HepG2 (cell line): ENCODE data around the gene LTB4R. TPM values are rescaled to one million over a fixed set of nuclear protein-coding genes. Genes with fewer than 3 reads are reported as not detected.

Experiments used
- DPF2 ChIP-seq: sonication (generic); formaldehyde crosslinking; IDR thresholded peaks from 2 replicates; pipeline ENCODE4 v1.4.0; 2020; ENCODE audit warnings: mild to moderate bottlenecking, low read depth, missing genetic modification reagents, borderline replicate concordance
- EP300 ChIP-seq, 3 experiments: sonication (generic) in 1 of 3; formaldehyde crosslinking in 1 of 3; IDR thresholded peaks; 2 replicates each; pipeline versions ENCODE4 v1.5.1 to v1.6.1; 2011 to 2020; ENCODE audit warnings: low read depth in 2 of 3, low read length in 2 of 3, borderline replicate concordance in 1 of 3, improper control_type of control experiment in 1 of 3, mild to moderate bottlenecking in 1 of 3, missing genetic modification reagents in 1 of 3, moderate library complexity in 1 of 3
- FOXO1 ChIP-seq: sonication (generic); formaldehyde crosslinking; IDR thresholded peaks from 2 replicates; pipeline ENCODE4 v1.4.0; 2020; ENCODE audit warnings: missing genetic modification reagents
- IKZF4 ChIP-seq: sonication (generic); formaldehyde crosslinking; IDR thresholded peaks from 2 replicates; pipeline ENCODE4 v1.5.1; 2020; ENCODE audit warnings: borderline replicate concordance, mild to moderate bottlenecking, low read depth, missing genetic modification reagents; ENCODE audit errors: not compliant biosample characterization
- NFYB ChIP-seq: sonication (generic); formaldehyde crosslinking; IDR thresholded peaks from 2 replicates; pipeline ENCODE4 v1.4.0; 2020; ENCODE audit warnings: missing genetic modification reagents
- RARG ChIP-seq: sonication (generic); formaldehyde crosslinking; IDR thresholded peaks from 2 replicates; pipeline ENCODE4 v1.4.0; 2020; ENCODE audit warnings: low read depth, mild to moderate bottlenecking, missing genetic modification reagents
- ZNF530 ChIP-seq: sonication (generic); formaldehyde crosslinking; IDR thresholded peaks from 2 replicates; pipeline ENCODE4 v1.5.0; 2020; ENCODE audit warnings: low read depth, mild to moderate bottlenecking, missing genetic modification reagents
- ZNF773 ChIP-seq: sonication (generic); formaldehyde crosslinking; IDR thresholded peaks from 2 replicates; pipeline ENCODE4 v1.4.0; 2020; ENCODE audit warnings: missing genetic modification reagents, borderline replicate concordance
- polyA plus RNA-seq, 8 experiments: library from polyadenylated mRNA; depleted of rRNA in 3 of 8; stranded (reverse) in 7 of 8; unstranded in 1 of 8; fragments of >200 nt; fragmentation: Illumina TruSeq in 4 of 8; extraction: Trizol in 4 of 8; gene quantifications; 2 replicates each; pipeline versions ENCODE4 v1.2.1 to v1.2.3, GENCODE V29; 2011 to 2016; ENCODE audit warnings: low read depth in 4 of 8, missing spikeins in 1 of 8, mixed read lengths in 1 of 8; ENCODE audit not compliant: insufficient read depth in 1 of 8
- total RNA-seq, 5 experiments: library from RNA; depleted of rRNA; stranded (reverse); fragments of >200 nt; fragmentation: Illumina TruSeq; extraction: Trizol; gene quantifications; 2 replicates each; pipeline ENCODE4 v1.2.3, GENCODE V29; 2016; ENCODE audit warnings: low read depth in 1 of 5
- TF ChIP-seq, protein P1 (sequence below): sonication (generic); formaldehyde crosslinking; conservative IDR thresholded peaks from 2 replicates; pipeline ENCODE4 v1.8.0; 2022; ENCODE audit warnings: missing genetic modification reagents
- TF ChIP-seq, protein P2 (sequence below): sonication (generic); formaldehyde crosslinking; IDR thresholded peaks from 2 replicates; pipeline ENCODE4 v1.4.0; 2020; ENCODE audit warnings: low read depth, mild to moderate bottlenecking, missing genetic modification reagents
- TF ChIP-seq, protein P3 (sequence below): sonication (generic); formaldehyde crosslinking; IDR thresholded peaks from 2 replicates; pipeline ENCODE4 v1.4.0; 2020; ENCODE audit warnings: missing genetic modification reagents, borderline replicate concordance
- TF ChIP-seq, protein P4 (sequence below): IDR thresholded peaks from 2 replicates; pipeline ENCODE4 v1.6.1; 2016; ENCODE audit warnings: low read depth, borderline replicate concordance
- TF ChIP-seq, protein P5 (sequence below): sonication (generic); formaldehyde crosslinking; IDR thresholded peaks from 2 replicates; pipeline ENCODE4 v1.4.0; 2020; ENCODE audit warnings: missing genetic modification reagents, borderline replicate concordance
- TF ChIP-seq, protein P6 (sequence below), 2 experiments: sonication (generic) in 1 of 2; formaldehyde crosslinking in 1 of 2; IDR thresholded peaks; 2 replicates each; pipeline versions ENCODE4 v1.6.1 to v1.9.0; 2014 to 2022; ENCODE audit warnings: antibody characterized with exemption in 1 of 2, borderline replicate concordance in 1 of 2, inconsistent platforms in 1 of 2, low read depth in 1 of 2, missing genetic modification reagents in 1 of 2

Gene LTB4R
- total and polyA plus RNA-seq, 2 of the 13 experiments (the other 11 are each of a cell fraction or from before 2014, with no cell fraction given): 3.2 to 8.2 TPM

DNA sequence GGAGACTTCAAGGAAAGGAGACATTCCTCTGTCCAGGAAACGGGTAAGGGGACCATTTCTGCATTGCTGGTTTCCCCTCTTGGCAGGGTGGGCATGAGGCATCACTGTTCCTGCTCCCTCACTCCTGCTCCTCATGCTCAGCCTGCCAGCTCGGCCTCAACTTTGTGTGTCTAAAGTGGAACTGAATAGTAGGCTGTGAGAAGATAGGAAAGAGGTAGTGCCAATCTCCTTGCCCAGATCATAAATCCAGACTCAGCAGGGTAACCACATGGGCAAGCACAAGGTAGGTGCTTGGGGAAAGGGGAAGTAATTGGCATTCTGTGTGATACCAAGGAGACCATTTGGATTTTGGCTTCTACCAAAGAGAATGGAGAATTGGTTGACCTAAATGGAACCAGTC, 2.6 kb downstream of the LTB4R start (continued):
- TF ChIP-seq, protein P1, sequence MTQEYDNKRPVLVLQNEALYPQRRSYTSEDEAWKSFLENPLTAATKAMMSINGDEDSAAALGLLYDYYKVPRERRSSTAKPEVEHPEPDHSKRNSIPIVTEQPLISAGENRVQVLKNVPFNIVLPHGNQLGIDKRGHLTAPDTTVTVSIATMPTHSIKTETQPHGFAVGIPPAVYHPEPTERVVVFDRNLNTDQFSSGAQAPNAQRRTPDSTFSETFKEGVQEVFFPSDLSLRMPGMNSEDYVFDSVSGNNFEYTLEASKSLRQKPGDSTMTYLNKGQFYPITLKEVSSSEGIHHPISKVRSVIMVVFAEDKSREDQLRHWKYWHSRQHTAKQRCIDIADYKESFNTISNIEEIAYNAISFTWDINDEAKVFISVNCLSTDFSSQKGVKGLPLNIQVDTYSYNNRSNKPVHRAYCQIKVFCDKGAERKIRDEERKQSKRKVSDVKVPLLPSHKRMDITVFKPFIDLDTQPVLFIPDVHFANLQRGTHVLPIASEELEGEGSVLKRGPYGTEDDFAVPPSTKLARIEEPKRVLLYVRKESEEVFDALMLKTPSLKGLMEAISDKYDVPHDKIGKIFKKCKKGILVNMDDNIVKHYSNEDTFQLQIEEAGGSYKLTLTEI (CRISPR knock-in tag): no peak
- TF ChIP-seq FOXO1 (CRISPR knock-in tag) (no peak), NFYB (CRISPR knock-in tag) (no peak), IKZF4 (CRISPR knock-in tag) (no peak), DPF2 (CRISPR knock-in tag) (no peak), ZNF773 (CRISPR knock-in tag) (no peak), ZNF530 (CRISPR knock-in tag) (no peak), RARG (CRISPR knock-in tag) (no peak), EP300 (IDR thresholded peaks at IDR 0.05; ENCODE audit: low read depth in 2 of 2, low read length in 2 of 2) (no peak), EP300 (CRISPR knock-in tag; IDR thresholded peaks at IDR 0.05; ENCODE audit: borderline replicate concordance) (peak; percentile 47; the same call in 1 of the 2 replicates)
- TF ChIP-seq, protein P2, sequence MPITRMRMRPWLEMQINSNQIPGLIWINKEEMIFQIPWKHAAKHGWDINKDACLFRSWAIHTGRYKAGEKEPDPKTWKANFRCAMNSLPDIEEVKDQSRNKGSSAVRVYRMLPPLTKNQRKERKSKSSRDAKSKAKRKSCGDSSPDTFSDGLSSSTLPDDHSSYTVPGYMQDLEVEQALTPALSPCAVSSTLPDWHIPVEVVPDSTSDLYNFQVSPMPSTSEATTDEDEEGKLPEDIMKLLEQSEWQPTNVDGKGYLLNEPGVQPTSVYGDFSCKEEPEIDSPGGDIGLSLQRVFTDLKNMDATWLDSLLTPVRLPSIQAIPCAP (CRISPR knock-in tag): no peak
- TF ChIP-seq, protein P3, sequence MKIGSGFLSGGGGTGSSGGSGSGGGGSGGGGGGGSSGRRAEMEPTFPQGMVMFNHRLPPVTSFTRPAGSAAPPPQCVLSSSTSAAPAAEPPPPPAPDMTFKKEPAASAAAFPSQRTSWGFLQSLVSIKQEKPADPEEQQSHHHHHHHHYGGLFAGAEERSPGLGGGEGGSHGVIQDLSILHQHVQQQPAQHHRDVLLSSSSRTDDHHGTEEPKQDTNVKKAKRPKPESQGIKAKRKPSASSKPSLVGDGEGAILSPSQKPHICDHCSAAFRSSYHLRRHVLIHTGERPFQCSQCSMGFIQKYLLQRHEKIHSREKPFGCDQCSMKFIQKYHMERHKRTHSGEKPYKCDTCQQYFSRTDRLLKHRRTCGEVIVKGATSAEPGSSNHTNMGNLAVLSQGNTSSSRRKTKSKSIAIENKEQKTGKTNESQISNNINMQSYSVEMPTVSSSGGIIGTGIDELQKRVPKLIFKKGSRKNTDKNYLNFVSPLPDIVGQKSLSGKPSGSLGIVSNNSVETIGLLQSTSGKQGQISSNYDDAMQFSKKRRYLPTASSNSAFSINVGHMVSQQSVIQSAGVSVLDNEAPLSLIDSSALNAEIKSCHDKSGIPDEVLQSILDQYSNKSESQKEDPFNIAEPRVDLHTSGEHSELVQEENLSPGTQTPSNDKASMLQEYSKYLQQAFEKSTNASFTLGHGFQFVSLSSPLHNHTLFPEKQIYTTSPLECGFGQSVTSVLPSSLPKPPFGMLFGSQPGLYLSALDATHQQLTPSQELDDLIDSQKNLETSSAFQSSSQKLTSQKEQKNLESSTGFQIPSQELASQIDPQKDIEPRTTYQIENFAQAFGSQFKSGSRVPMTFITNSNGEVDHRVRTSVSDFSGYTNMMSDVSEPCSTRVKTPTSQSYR (CRISPR knock-in tag): no peak
- TF ChIP-seq, protein P4, sequence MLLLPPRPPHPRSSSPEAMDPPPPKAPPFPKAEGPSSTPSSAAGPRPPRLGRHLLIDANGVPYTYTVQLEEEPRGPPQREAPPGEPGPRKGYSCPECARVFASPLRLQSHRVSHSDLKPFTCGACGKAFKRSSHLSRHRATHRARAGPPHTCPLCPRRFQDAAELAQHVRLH (CRISPR knock-in tag): no peak
- TF ChIP-seq, protein P5, sequence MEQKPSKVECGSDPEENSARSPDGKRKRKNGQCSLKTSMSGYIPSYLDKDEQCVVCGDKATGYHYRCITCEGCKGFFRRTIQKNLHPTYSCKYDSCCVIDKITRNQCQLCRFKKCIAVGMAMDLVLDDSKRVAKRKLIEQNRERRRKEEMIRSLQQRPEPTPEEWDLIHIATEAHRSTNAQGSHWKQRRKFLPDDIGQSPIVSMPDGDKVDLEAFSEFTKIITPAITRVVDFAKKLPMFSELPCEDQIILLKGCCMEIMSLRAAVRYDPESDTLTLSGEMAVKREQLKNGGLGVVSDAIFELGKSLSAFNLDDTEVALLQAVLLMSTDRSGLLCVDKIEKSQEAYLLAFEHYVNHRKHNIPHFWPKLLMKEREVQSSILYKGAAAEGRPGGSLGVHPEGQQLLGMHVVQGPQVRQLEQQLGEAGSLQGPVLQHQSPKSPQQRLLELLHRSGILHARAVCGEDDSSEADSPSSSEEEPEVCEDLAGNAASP (CRISPR knock-in tag): no peak
- TF ChIP-seq, protein P6, sequence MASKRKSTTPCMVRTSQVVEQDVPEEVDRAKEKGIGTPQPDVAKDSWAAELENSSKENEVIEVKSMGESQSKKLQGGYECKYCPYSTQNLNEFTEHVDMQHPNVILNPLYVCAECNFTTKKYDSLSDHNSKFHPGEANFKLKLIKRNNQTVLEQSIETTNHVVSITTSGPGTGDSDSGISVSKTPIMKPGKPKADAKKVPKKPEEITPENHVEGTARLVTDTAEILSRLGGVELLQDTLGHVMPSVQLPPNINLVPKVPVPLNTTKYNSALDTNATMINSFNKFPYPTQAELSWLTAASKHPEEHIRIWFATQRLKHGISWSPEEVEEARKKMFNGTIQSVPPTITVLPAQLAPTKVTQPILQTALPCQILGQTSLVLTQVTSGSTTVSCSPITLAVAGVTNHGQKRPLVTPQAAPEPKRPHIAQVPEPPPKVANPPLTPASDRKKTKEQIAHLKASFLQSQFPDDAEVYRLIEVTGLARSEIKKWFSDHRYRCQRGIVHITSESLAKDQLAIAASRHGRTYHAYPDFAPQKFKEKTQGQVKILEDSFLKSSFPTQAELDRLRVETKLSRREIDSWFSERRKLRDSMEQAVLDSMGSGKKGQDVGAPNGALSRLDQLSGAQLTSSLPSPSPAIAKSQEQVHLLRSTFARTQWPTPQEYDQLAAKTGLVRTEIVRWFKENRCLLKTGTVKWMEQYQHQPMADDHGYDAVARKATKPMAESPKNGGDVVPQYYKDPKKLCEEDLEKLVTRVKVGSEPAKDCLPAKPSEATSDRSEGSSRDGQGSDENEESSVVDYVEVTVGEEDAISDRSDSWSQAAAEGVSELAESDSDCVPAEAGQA (IDR thresholded peaks at IDR 0.05; ENCODE audit: low read depth): no peak
- TF ChIP-seq, protein P6 (CRISPR knock-in tag; IDR thresholded peaks at IDR 0.05; ENCODE audit: borderline replicate concordance): no peak
